SK-N-SH (cell line): ENCODE data around the gene DEFB114. TPM values are rescaled to one million over a fixed set of nuclear protein-coding genes. Genes with fewer than 3 reads are reported as not detected.

Experiments used
- CTCF ChIA-PET: fragments of 300-600, 350-600 bp; formaldehyde crosslinking; extraction: SDS; loops from one replicate; lab custom pipeline; 2021; lab: Yijun Ruan, JAX
- POLR2A ChIA-PET: fragments of 350-600 bp; sonication (Branson Sonifier 250); formaldehyde crosslinking; extraction: SDS; loops from one replicate; lab custom pipeline; 2020; ENCODE audit warnings: antibody characterized with exemption, inconsistent platforms; lab: Yijun Ruan, JAX
- DNase-seq: peaks from one replicate; pipeline ENCODE4 v3.0.0; 2012
- H2AFZ ChIP-seq: fragments of 200-600 bp; sonication (generic); 2 replicates; pipeline ENCODE4 v1.8.1; 2016; ENCODE audit warnings: antibody characterized with exemption, mild to moderate bottlenecking, low read depth
- H3F3A ChIP-seq: fragments of 200-600 bp; sonication (generic); replicated peaks from 2 replicates; pipeline ENCODE3; 2016; ENCODE audit warnings: antibody characterized with exemption, mild to moderate bottlenecking; ENCODE audit not compliant: insufficient read depth
- H3K27ac ChIP-seq, 2 experiments: fragments of 200-500 bp in 1 of 2; fragments of 200-600 bp in 1 of 2; sonication (Bioruptor generic) in 1 of 2; sonication (generic), shearing (Covaris generic) in 1 of 2; 2 replicates each; pipeline versions ENCODE4 v1.5.1 to v1.6.1; 2014 to 2016; ENCODE audit warnings: low read depth in 2 of 2, inconsistent platforms in 1 of 2, low read length in 1 of 2, mild to moderate bottlenecking in 1 of 2, mixed read lengths in 1 of 2
- H3K27me3 ChIP-seq: fragments of 200-600 bp; sonication (generic), shearing (Covaris generic); 2 replicates; pipeline ENCODE4 v1.6.1; 2016; ENCODE audit warnings: mixed run types; ENCODE audit not compliant: insufficient read depth
- H3K36me3 ChIP-seq, 2 experiments: fragments of 200-500 bp in 1 of 2; fragments of 200-600 bp in 1 of 2; sonication (Bioruptor generic) in 1 of 2; sonication (generic) in 1 of 2; replicated peaks in 1 of 2; 2 replicates each; pipeline versions ENCODE3 to v1.5.1; 2014 to 2016; ENCODE audit warnings: low read length in 1 of 2, mild to moderate bottlenecking in 1 of 2; ENCODE audit not compliant: insufficient read depth in 2 of 2, control insufficient read depth in 1 of 2
- H3K4me1 ChIP-seq, 2 experiments: fragments of 200-500 bp in 1 of 2; fragments of 200-600 bp in 1 of 2; sonication (Bioruptor generic) in 1 of 2; sonication (generic), shearing (Covaris generic) in 1 of 2; 2 replicates each; pipeline versions ENCODE4 v1.5.1 to v1.6.1; 2014 to 2016; ENCODE audit warnings: low read depth in 1 of 2, low read length in 1 of 2, mixed run types in 1 of 2; ENCODE audit not compliant: insufficient read depth in 2 of 2, control insufficient read depth in 1 of 2
- H3K4me2 ChIP-seq: fragments of 200-600 bp; sonication (generic), shearing (Covaris generic); 2 replicates; pipeline ENCODE4 v1.6.1; 2017; ENCODE audit warnings: mixed run types
- H3K4me3 ChIP-seq, 2 experiments: fragments of 200-500 bp in 1 of 2; fragments of 200-600 bp in 1 of 2; sonication (Bioruptor generic) in 1 of 2; sonication (generic), shearing (Covaris generic) in 1 of 2; 2 replicates each; pipeline versions ENCODE4 v1.5.1 to v1.8.1; 2014 to 2016; ENCODE audit warnings: low read depth in 2 of 2, inconsistent platforms in 1 of 2, low read length in 1 of 2, mild to moderate bottlenecking in 1 of 2, mixed read lengths in 1 of 2, moderate library complexity in 1 of 2
- H3K79me2 ChIP-seq: fragments of 200-600 bp; sonication (generic); 2 replicates; pipeline ENCODE4 v1.8.1; 2017; ENCODE audit warnings: mild to moderate bottlenecking; ENCODE audit not compliant: insufficient read depth
- H3K9ac ChIP-seq: fragments of 200-600 bp; sonication (generic); 2 replicates; pipeline ENCODE4 v1.6.1; 2017; ENCODE audit warnings: mixed run types
- H3K9me2 ChIP-seq: fragments of 200-600 bp; sonication (generic); 2 replicates; pipeline ENCODE4 v1.6.1; 2017; ENCODE audit warnings: mixed run types
- H3K9me3 ChIP-seq: fragments of 200-600 bp; sonication (generic); 2 replicates; pipeline ENCODE4 v1.6.1; 2017; ENCODE audit warnings: mixed run types, mild to moderate bottlenecking, moderate library complexity
- H4K20me1 ChIP-seq: fragments of 200-600 bp; sonication (generic); 2 replicates; pipeline ENCODE4 v1.6.1; 2017; ENCODE audit warnings: mild to moderate bottlenecking, mixed run types; ENCODE audit not compliant: insufficient read depth
- ELF1 ChIP-seq: IDR thresholded peaks from 2 replicates; pipeline ENCODE4 v1.4.0; 2012
- EP300 ChIP-seq, 2 experiments: IDR thresholded peaks; 2 replicates each; pipeline versions ENCODE4 v1.4.0 to v1.6.1; 2012; ENCODE audit warnings: borderline replicate concordance in 1 of 2, low read depth in 1 of 2, low read length in 1 of 2
- EZH2phosphoT487 ChIP-seq: fragments of 200-600 bp; sonication (generic); IDR thresholded peaks from 2 replicates; pipeline ENCODE4 v1.6.1; 2017; ENCODE audit warnings: low read depth, mixed run types, mild to moderate bottlenecking, antibody characterized with exemption, moderate library complexity, borderline replicate concordance
- MXI1 ChIP-seq: IDR thresholded peaks from 2 replicates; pipeline ENCODE4 v1.6.1; 2012; ENCODE audit warnings: mild to moderate bottlenecking, low read depth, low read length, improper control_type of control experiment
- NFIC ChIP-seq: IDR thresholded peaks from 2 replicates; pipeline ENCODE4 v1.4.0; 2012; ENCODE audit warnings: borderline replicate concordance
- NRF1 ChIP-seq: IDR thresholded peaks from 2 replicates; pipeline ENCODE4 v1.6.1; 2012; ENCODE audit warnings: low read depth, mild to moderate bottlenecking, low read length
- SIN3A ChIP-seq: IDR thresholded peaks from 2 replicates; pipeline ENCODE4 v1.6.1; 2012; ENCODE audit warnings: low read depth, mild to moderate bottlenecking, low read length, moderate library complexity, borderline replicate concordance
- SMC3 ChIP-seq: IDR thresholded peaks from 2 replicates; pipeline ENCODE4 v1.6.1; 2012; ENCODE audit warnings: low read depth, low read length, improper control_type of control experiment
- TCF12 ChIP-seq: IDR thresholded peaks from 2 replicates; pipeline ENCODE4 v1.4.0; 2012
- WGBS: methylation state at CpG from one replicate; pipeline ENCODE4 v1.1.6; 2017; ENCODE audit warnings: low lambda C conversion rate; 5-methylcytosine and 5-hydroxymethylcytosine counted together
- polyA plus RNA-seq, 3 experiments: library from polyadenylated mRNA; depleted of rRNA; stranded (reverse); fragments of >200 nt; gene quantifications; 2 replicates each; pipeline ENCODE4 v1.2.3, GENCODE V29; 2012
- TF ChIP-seq, protein P1 (sequence below): IDR thresholded peaks from 2 replicates; pipeline ENCODE4 v1.4.0; 2012; ENCODE audit warnings: low read depth, borderline replicate concordance
- TF ChIP-seq, protein P2 (sequence below): fragments of 200-600 bp; sonication (generic); IDR thresholded peaks from 2 replicates; pipeline ENCODE4 v1.6.1; 2017; ENCODE audit warnings: antibody characterized with exemption, mild to moderate bottlenecking, moderate library complexity

The DEFB114 gene
- polyA plus RNA-seq, 1 of the 3 experiments (the other 2 are of a cell fraction): not detected

DNA sequence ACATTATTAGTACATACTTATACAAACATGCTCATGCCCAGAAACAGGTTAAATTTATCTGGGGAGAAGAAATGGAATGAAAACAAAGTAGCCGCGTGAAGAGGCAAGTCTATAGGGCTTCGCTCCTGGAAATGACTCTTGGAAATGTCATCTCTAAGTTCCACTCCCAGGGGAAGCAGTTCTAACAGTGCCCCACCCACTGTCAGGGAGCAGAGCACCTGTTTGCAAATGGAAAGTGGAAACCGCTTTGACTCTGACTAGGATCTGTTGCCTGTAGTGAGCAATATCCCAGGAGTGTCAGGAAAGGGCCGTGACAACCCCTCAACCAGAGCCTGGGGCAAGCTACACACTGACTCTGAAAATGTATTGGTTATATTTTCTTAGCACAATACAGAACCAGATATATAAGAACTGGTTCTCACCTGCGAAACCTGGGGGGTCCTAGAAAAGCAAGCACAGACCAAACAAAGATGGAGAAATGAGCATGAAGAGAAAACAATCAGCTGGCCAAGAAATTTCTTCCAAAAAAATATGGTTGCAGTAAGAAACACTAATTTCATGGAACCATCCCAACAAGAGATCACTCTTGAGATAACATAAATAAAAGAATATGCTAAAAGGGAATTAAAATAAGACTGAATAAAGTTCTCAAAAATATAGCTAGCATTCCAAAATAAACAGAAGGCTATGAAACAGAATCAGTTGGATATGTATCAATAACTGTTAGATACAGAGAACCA, 50.2 kb downstream of the DEFB114 start:
- ChIA-PET POLR2A (no interaction called here), CTCF (no interaction called here)
- no peak for DNase-seq
- TF ChIP-seq EP300 (IDR thresholded peaks at IDR 0.05; ENCODE audit: borderline replicate concordance in 1 of 2, low read depth in 1 of 2, low read length in 1 of 2): no peak
- no peaks in the 10 kb centered on the region for H4K20me1 ChIP-seq
- H3K4me2 ChIP-seq: no peak overlapping the region
- H3K79me2 ChIP-seq: no peaks in the 10 kb centered on the region
- H3K36me3 ChIP-seq: no peaks in the 10 kb centered on the region
- WGBS: 45% methylated on average over 6 of the region's 6 CpGs
- H3K27ac ChIP-seq: no peak overlapping the region
- no peaks in the 10 kb centered on the region for H3K27me3 ChIP-seq
- H3K9me2 ChIP-seq: no peaks in the 10 kb centered on the region
- no peaks in the 10 kb centered on the region for H3F3A ChIP-seq
- no peak overlapping the region for H2AFZ ChIP-seq
- H3K9me3 ChIP-seq: no peaks in the 10 kb centered on the region
- no peak overlapping the region for H3K4me3 ChIP-seq
- H3K9ac ChIP-seq: no peak overlapping the region
- peaks cover 0 to 3% of the 10 kb centered on the region in 2 experiments; a peak in 1 of 4 replicates for H3K4me1 ChIP-seq

DNA sequence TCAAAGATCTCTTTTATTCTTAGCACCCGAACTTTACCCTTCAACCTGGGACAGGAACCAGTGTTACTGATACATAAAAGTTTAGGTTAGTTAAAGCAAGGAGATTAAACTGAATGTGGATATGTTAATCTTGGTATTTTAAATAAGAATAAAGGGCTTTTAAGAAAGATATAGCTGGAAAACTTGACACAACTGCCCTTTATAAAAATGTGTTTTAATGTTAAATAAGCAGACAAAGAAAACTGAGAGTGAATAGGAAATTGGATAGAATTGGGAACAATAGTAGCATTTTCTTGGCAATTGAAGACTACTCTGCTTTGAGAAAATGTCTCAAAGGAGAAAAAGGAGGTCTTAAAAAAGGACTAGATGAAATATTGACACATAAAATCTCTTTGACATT, 51.8 kb downstream of the DEFB114 start:
- Histone ChIP-seq H3K79me2 (no peaks in the 10 kb centered on the region), H3K9ac (no peak overlapping the region), H3K4me1 (peaks cover 0 to 3% of the 10 kb centered on the region in 2 experiments; a peak in 1 of 4 replicates), H2AFZ (no peak overlapping the region), H3K9me2 (no peaks in the 10 kb centered on the region)
- POLR2A ChIA-PET: no interaction called here
- CTCF ChIA-PET: no interaction called here
- 3% methylated on average over 1 of the region's 1 CpG for WGBS
- TF ChIP-seq EZH2phosphoT487 (no peak), NFIC (no peak), NRF1 (no peak), MXI1 (no peak), SMC3 (no peak), ELF1 (no peak), SIN3A (no peak), TCF12 (no peak)
- TF ChIP-seq, protein P1, sequence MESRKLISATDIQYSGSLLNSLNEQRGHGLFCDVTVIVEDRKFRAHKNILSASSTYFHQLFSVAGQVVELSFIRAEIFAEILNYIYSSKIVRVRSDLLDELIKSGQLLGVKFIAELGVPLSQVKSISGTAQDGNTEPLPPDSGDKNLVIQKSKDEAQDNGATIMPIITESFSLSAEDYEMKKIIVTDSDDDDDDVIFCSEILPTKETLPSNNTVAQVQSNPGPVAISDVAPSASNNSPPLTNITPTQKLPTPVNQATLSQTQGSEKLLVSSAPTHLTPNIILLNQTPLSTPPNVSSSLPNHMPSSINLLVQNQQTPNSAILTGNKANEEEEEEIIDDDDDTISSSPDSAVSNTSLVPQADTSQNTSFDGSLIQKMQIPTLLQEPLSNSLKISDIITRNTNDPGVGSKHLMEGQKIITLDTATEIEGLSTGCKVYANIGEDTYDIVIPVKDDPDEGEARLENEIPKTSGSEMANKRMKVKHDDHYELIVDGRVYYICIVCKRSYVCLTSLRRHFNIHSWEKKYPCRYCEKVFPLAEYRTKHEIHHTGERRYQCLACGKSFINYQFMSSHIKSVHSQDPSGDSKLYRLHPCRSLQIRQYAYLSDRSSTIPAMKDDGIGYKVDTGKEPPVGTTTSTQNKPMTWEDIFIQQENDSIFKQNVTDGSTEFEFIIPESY: no peak
- TF ChIP-seq, protein P2, sequence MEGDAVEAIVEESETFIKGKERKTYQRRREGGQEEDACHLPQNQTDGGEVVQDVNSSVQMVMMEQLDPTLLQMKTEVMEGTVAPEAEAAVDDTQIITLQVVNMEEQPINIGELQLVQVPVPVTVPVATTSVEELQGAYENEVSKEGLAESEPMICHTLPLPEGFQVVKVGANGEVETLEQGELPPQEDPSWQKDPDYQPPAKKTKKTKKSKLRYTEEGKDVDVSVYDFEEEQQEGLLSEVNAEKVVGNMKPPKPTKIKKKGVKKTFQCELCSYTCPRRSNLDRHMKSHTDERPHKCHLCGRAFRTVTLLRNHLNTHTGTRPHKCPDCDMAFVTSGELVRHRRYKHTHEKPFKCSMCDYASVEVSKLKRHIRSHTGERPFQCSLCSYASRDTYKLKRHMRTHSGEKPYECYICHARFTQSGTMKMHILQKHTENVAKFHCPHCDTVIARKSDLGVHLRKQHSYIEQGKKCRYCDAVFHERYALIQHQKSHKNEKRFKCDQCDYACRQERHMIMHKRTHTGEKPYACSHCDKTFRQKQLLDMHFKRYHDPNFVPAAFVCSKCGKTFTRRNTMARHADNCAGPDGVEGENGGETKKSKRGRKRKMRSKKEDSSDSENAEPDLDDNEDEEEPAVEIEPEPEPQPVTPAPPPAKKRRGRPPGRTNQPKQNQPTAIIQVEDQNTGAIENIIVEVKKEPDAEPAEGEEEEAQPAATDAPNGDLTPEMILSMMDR: no peak
- TF ChIP-seq, all 33 proteins: peak for 0
- H4K20me1 ChIP-seq: no peaks in the 10 kb centered on the region
- H3K4me3 ChIP-seq: no peak overlapping the region
- H3K9me3 ChIP-seq: no peaks in the 10 kb centered on the region
- no peak overlapping the region for H3K27ac ChIP-seq
- no peaks in the 10 kb centered on the region for H3K36me3 ChIP-seq
- no peak for DNase-seq
- H3F3A ChIP-seq: no peaks in the 10 kb centered on the region
- no peak overlapping the region for H3K4me2 ChIP-seq
- H3K27me3 ChIP-seq: no peaks in the 10 kb centered on the region
